Measurements from ENCODE around the gene B3GAT3. TPM values are rescaled to one million over a fixed set of nuclear protein-coding genes. Genes with fewer than 3 reads are reported as not detected.
"Not testable (repeated sequence)": the region's sequence is repeated elsewhere in the genome, so short reads cannot be mapped to it uniquely, and the experiment has no call there.

B3GAT3 gene
- total and polyA plus RNA-seq, 2 of the 8 experiments (the other 6 are each of a cell fraction or from before 2014, with no cell fraction given) = 28.0 to 39.0 TPM

DNA sequence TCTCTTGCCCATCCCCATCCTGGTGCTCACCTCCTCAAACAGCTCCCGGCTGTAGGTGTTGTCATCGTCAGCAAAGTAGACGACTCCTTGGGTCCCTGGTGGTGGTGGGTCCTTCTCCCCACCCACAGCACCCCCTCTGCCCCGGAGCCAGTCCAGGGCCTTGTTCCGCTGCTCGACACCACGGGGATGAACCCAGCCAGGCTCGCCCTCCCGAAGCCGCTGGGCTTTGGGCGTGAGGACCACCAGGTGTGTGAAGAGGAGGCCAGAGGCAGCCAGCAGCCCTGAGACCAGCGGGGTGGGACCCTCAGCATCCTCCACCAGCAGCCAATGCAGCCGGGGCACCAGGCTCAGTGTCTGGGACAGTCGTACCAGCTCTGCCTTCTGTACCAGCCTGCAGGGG lies 4.8 kb downstream of the B3GAT3 start:
- not testable (repeated sequence) for H3K56ac ChIP-seq (replicated peaks; ENCODE audit: insufficient read length, low read depth, low read length); H4K8ac ChIP-seq (ENCODE audit: extremely low read depth, insufficient read depth, low read length); H3K27me3 ChIP-seq (replicated peaks in 1 of 4; ENCODE audit: control insufficient read depth in 3 of 4, extremely low read depth in 1 of 4, insufficient read depth in 3 of 4, low read length in 3 of 4); H2AFZ ChIP-seq (ENCODE audit: low read length); H3K18ac ChIP-seq (ENCODE audit: extremely low read depth, low read length); H3K14ac ChIP-seq (ENCODE audit: insufficient read length); H3K4me2 ChIP-seq (ENCODE audit: insufficient read depth in 1 of 2, low read depth in 2 of 2, low read length in 2 of 2); H3K79me1 ChIP-seq (ENCODE audit: low read depth, low read length); H3K4ac ChIP-seq (replicated peaks; ENCODE audit: insufficient read length, low read depth, low read length); H3K4me3 ChIP-seq (ENCODE audit: extremely low read depth in 1 of 4, insufficient read depth in 2 of 4, low read depth in 3 of 4, low read length in 4 of 4); FAIRE-seq; H2BK5ac ChIP-seq (ENCODE audit: low read depth, low read length); H4K20me1 ChIP-seq (replicated peaks in 1 of 2; ENCODE audit: control insufficient read depth in 1 of 2, insufficient read depth in 2 of 2, low read length in 2 of 2); H3K9me3 ChIP-seq (ENCODE audit: insufficient read depth in 2 of 2, low read depth in 1 of 2, low read length in 1 of 2); H2AK5ac ChIP-seq (ENCODE audit: low read depth, low read length); H3K23ac ChIP-seq (ENCODE audit: insufficient read length); H3K36me3 ChIP-seq (ENCODE audit: control insufficient read depth in 2 of 4, insufficient read depth in 4 of 4, low read length in 3 of 4); H2BK120ac ChIP-seq (replicated peaks; ENCODE audit: low read depth, low read length); H4K91ac ChIP-seq (replicated peaks; ENCODE audit: insufficient read length, low read length); H2BK12ac ChIP-seq (ENCODE audit: low read depth, low read length); DNase-seq (ENCODE audit: low read depth in 1 of 2, low spot score in 2 of 2); H3K23me2 ChIP-seq (ENCODE audit: low read depth, low read length); H3K79me2 ChIP-seq (ENCODE audit: control insufficient read depth in 1 of 2, insufficient read depth in 2 of 2, low read length in 2 of 2); H2BK20ac ChIP-seq (ENCODE audit: low read length); H4K5ac ChIP-seq (ENCODE audit: insufficient read length, low read depth, low read length); H2BK15ac ChIP-seq (ENCODE audit: low read length); H3K27ac ChIP-seq (ENCODE audit: low read depth, low read length); H3K9ac ChIP-seq (replicated peaks in 1 of 4; ENCODE audit: extremely low read depth in 1 of 4, low read depth in 3 of 4, low read length in 3 of 4)
- H3K4me1 ChIP-seq (replicated peaks in 1 of 4; ENCODE audit: control insufficient read depth in 3 of 4, insufficient read depth in 4 of 4, low read length in 3 of 4) = peaks cover 0 to 14% (median 2%) of the 10 kb centered on the region in 4 experiments; a peak in 4 of 7 replicates
- CTCF ChIA-PET (ENCODE audit: partially characterized antibody) = interaction anchor here (1.2 to 1.3 kb wide), 2 partner anchors 23 to 24 kb away, joined by 3 read pairs; no protein-coding TSS in a partner anchor
- POLR2A ChIA-PET (ENCODE audit: partially characterized antibody) = interaction anchor here (0.7 to 15.8 kb wide), 5 partner anchors 21 to 1318 kb away, joined by 3 to 235 read pairs (median 4); partner anchors contain the start of genes C11orf98, CSKMT, GANAB and HNRNPUL2
- 89% methylated on average over 5 of the region's 14 CpGs; no CpG with 5 or more reads in 1 of the 2 experiments for WGBS, 2 experiments (ENCODE audit: extremely low coverage in 1 of 2, insufficient coverage in 1 of 2, insufficient read length in 1 of 2, insufficient replicate concordance in 2 of 2, low coverage in 1 of 2, low lambda C conversion rate in 2 of 2, missing lambda C conversion rate in 1 of 2)

Measured in H1 (cell line).